HL-60/S4 (cell line): Measurements from ENCODE around the gene UBL4A.

Experiments
- in situ Hi-C: fragments of 300-500 bp; cut with MboI; formaldehyde crosslinking; loops from 2 replicates; pipeline ENCODE4 v1.14.3; 2022; ENCODE audit warnings: low sequenced_read_pairs

Gene UBL4A

GRCh38 chrX:154486396-154487207 lies at the start of gene UBL4A:
Gene UBL4A (minus strand): TSS chrX:154486615. CDS start chrX:154486584, 31 bp downstream.
- in situ Hi-C loops = no loop called here

- in situ Hi-C loops = loop anchor here (25.0 kb wide), 1 partner anchor 799 kb away; no protein-coding TSS in a partner anchor
Measured at GRCh38 chrX:154535892-154536291, 49.5 kb upstream of the UBL4A start.

- in situ Hi-C loops = loop anchor here (25.0 kb wide), 1 partner anchor 797 kb away; no protein-coding TSS in a partner anchor
Measured at GRCh38 chrX:154534526-154535322, 48.3 kb upstream of the UBL4A start.

GRCh38 chrX:154532690-154533089 lies 46.3 kb upstream of the UBL4A start:
- in situ Hi-C loops = loop anchor here (25.0 kb wide), 1 partner anchor 795 kb away; no protein-coding TSS in a partner anchor

DNA sequence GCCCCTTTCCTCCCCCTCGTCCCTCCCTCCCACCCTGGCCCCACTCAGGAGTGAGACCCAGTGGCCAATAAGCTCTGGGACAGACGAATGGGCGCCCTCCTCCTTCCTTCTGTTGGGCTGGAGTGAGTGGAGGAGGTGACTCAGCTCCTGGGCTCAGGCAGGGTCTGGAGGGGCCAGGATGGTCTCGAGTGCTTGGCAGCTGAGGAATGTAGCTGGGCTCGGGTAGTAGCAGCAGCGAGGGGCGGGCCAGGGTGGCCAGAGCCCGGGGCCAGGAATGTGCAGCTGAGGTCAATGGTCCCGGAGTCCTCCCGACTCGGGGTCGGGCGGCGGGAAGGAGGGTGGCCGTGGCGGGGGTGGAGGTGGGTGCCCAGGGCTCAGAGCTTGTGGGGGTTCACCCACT lies 45.2 kb upstream of the UBL4A start:
- in situ Hi-C loops = loop anchor here (25.0 kb wide), 1 partner anchor 794 kb away; no protein-coding TSS in a partner anchor

GRCh38 chrX:154530286-154530685 lies 43.9 kb upstream of the UBL4A start:
- in situ Hi-C loops = loop anchor here (25.0 kb wide), 1 partner anchor 793 kb away; no protein-coding TSS in a partner anchor

- in situ Hi-C loops = loop anchor here (25.0 kb wide), 1 partner anchor 792 kb away; no protein-coding TSS in a partner anchor
Measured at GRCh38 chrX:154529206-154529612, 42.8 kb upstream of the UBL4A start.

DNA sequence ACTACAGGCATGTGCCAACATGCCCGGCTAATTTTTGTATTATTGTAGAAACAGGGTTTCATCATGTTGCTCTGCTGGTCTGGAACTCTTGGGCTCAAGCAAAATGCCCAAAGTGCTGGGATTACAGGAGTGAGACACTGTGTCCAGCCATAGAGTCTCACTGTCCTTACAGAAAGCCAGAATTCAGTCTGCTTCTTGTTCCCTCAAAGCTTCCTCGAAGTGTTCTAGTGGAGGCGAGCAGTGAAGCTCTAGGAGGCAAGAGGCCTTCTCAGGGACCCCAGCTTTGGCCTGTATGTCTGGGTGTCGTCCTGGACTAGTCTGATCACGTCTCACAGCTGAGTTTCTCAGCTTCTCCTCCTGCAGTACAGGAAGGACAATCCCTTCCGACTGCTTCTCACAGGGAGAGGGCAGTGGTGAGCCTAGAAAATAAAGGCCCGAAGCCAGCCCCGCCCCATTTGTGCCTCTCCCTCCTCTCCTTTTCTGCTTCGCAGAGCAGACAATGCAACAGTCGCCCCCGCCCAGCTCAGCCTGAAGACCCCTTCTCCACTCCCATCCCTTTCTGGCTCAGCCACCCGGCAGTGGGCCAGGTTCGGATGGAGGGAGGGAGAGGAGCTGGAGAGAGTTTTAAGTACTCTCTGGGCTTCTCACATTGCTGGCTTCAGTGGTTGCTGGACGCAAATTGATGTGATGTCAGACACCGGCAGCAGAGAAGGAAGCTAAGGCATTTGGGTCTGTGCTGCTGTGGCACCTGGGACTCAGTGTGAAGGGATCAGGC lies 40.7 kb upstream of the UBL4A start:
- in situ Hi-C loops = loop anchor here (25.0 kb wide), 1 partner anchor 790 kb away; no protein-coding TSS in a partner anchor

DNA sequence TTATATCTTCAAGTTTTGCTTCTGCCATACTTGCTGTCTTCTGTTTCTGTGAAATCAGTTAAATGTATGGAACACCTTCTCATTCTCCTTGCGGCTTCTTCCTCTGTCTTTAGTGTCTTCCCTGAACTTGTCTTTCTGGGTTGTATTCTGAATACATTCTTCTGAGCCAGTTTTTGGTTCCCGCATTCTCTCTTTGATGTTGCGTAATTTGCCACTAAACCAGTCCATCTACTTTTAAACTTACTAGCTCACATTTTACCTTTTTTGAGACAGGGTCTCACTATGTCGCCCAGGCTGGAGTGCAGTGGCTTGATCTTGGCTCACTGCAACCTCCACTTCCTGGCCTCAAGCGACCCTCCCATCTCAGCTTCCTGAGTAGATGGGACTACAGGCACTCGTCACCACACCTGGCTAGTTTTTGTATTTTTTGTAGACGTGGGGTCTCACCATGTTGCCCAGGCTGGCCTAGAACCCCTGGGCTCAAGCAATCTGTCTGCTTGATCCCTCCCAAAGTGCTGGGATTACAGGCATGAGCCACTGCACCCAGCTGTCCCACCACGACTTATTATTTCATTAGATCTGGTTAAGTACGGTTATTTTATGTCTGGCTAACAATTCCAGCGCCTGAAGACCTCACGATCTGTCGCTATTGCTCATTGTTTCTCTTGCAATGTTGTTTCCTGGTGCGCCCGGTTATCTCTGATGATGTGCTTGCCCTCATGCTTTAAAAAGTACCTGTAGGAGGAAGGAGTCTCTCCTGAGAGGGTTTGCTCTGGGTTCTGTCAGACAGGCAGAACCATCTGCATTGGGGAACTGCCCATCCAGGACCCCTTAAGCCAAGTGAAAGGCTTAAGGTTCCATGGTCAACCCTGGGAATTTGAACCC lies 39.4 kb upstream of the UBL4A start:
- in situ Hi-C loops = loop anchor here (25.0 kb wide), 1 partner anchor 789 kb away; no protein-coding TSS in a partner anchor

- in situ Hi-C loops = no loop called here
Measured at GRCh38 chrX:154519389-154519788, 33.0 kb upstream of the UBL4A start.

DNA sequence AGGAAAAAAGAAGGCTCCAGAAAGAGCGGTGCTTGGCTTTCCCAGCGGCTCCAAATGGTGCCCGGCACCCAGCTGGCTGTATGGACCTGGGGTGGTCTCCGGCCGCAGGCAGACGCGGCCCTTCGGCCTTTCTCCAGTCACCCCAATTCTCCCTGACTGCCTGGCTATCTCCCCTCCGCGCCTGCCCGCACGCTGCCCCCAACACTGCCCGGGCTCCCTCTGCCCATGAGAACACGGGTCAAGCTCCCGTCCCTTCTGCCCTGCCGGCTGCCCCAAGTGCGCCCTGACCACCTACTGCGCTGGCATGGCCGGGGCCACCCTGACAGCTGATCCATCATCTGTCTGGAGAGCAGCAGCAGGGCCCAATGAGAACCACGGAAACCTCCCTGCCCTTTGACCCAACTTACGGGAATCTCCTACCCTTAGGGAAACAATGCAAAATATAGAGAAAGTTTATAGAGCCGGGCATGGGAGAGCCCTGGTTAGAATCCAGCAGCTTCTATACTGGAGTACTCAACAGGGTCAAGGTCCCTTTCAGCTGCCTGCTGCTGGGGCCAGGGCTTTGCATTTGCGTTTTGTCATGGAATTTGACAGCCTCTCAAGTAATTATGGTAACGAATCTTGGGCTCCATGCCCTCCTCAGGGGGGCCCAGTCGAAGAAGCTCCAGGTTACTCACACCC lies 30.8 kb upstream of the UBL4A start:
- in situ Hi-C loops = no loop called here

DNA sequence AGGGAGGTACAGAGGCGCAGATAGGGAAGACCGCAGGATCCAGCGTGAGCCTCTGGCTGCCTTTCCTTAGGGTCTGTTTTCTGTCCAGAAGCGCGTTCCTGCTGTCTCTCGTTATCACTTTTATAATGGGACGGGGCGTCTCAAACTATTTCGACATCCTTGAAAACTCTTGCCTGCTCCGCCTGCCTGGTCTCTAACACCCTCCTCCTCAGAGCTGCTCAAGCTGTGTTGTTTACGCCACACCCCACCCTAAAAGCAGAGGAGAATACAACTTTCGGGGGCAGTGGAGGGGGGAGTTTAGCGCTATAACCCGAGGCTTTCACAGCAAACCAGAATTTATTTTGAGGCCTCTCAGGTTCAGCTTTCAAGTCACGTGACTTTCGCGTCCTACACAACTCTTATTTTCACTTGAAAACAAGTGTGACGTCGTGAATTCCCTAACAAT lies 30.3 kb upstream of the UBL4A start:
- in situ Hi-C loops = no loop called here

DNA sequence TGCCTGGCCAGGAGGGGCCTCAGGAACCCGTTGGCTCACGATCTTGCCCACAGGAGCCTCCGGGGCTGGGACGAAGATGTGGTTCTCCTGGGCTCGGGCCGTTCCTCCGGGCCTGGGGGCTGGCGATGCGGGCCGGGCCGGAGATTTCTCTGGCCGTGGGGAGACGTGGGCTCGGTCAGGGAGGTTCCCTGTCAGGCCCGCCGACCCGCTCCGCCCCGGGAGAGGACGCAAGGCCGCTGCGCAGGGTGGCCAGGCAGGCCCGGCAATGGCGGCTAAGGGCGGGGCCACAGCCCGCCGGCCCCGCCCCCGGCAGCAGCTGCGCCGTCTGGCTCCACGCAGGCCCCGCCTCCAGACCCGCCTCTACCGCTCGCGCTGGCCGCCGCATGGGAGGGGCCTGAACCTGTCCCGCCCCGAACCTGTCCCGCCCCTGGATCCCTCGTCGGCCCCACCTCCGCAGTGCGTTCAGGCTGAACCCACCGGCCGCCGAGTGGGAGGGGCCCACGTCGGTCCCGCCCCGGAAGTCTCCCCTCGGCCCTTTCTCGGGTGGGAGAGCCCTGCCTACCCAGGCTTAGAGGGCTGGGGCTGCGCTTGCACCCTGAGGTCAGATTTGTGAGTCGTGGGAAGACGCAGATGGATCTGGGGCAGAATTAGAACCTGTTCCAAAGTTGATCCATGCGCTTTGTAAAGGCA lies 29.7 kb upstream of the UBL4A start, which contains the start of gene FAM3A:
Gene FAM3A (minus strand): TSS at position 267 of the 690 bp plus-strand sequence. CDS start 460 bp downstream, outside the sequence.
- in situ Hi-C loops = no loop called here

- in situ Hi-C loops = no loop called here
Measured at GRCh38 chrX:154515090-154515965, 28.9 kb upstream of the UBL4A start.

DNA sequence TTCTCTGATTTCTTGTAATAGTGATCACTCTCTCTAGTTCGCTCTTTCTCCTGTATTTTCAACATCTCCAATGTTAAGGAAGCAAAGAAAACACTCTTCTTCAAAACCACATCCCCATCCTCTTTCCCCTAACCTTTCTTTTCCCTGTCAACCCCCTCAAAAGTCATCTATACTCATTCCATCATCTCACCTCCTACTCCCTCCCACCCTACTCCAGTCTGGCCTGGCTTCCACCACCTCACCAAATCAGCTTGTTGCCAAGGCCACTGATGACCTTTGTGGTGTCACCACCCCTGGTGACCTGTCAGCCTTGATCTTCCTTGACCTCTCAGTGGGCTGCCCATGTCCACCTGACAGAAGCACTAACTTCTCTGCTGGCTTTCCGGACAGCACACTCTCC lies 27.3 kb upstream of the UBL4A start:
- in situ Hi-C loops = no loop called here

- in situ Hi-C loops = no loop called here
Measured at GRCh38 chrX:154512879-154513553, 26.6 kb upstream of the UBL4A start.

GRCh38 chrX:154511761-154512160 lies 25.3 kb upstream of the UBL4A start:
- in situ Hi-C loops = no loop called here
